ENCODE measurements around the gene NRARP. TPM values are rescaled to one million over a fixed set of nuclear protein-coding genes. Genes with fewer than 3 reads are reported as not detected.
A peak's percentile ranks its signal among the peaks of the same experiment; 100 is the strongest.

NRARP gene
- polyA plus RNA-seq, 1 donor: 32.4 TPM

- Histone ChIP-seq H3K27ac (ENCODE audit: low read length) (no peak overlapping the region), H3K36me3 (ENCODE audit: control insufficient read depth, insufficient read depth, low read length) (no peaks in the 10 kb centered on the region), H3K4me1 (ENCODE audit: control insufficient read depth, insufficient read depth, low read length) (peaks cover 10% of the 10 kb centered on the region), H3K27me3 (ENCODE audit: control insufficient read depth, insufficient read depth, low read length) (no peaks in the 10 kb centered on the region), H3K9me3 (ENCODE audit: control insufficient read depth, low read depth, low read length) (peaks cover 11% of the 10 kb centered on the region), H3K4me3 (ENCODE audit: low read length) (no peak overlapping the region)
- no CpG with 5 or more reads among the region's 37 CpGs for WGBS (ENCODE audit: insufficient coverage, low lambda C conversion rate)
- no peak for DNase-seq
Measured at GRCh38 chr9:137323531-137324331, 21.7 kb upstream of the NRARP start.

DNA sequence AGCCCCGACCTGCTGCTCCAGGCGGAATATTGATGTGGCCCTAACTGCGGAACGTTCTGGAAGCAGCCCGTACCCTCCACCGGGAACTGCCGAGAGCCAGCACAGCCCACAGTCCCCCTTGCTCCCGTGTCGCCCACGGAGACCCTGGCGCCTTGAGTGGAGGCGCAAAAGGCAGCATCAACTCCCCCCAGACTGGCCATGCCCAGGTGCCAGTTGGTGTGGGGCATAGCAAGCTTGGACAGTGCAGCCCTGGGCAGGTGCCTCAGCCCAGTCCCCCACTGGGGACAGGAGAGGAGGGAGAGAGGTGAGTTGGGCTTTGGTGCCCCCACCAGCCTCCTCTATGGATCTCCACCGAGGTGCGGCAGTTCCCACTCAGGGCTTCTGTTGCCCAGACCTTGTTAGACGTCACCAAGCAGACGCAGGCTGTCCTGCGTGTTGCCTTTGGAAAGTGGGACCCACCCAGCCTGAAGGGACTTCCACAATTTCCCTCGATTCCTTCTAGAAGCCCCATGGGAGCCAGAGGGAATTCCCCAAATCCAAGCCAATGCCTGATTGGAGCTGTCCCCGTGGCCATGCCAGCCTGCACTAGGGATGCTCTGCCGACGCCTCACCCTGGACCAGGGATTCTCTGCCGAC is 19.8 kb upstream of the NRARP start:
- H3K36me3 ChIP-seq (ENCODE audit: control insufficient read depth, insufficient read depth, low read length): no peaks in the 10 kb centered on the region
- H3K27ac ChIP-seq (ENCODE audit: low read length): no peak overlapping the region
- no CpG with 5 or more reads among the region's 22 CpGs for WGBS (ENCODE audit: insufficient coverage, low lambda C conversion rate)
- no peak for DNase-seq
- no peaks in the 10 kb centered on the region for H3K27me3 ChIP-seq (ENCODE audit: control insufficient read depth, insufficient read depth, low read length)
- peaks cover 14% of the 10 kb centered on the region for H3K4me1 ChIP-seq (ENCODE audit: control insufficient read depth, insufficient read depth, low read length)
- H3K9me3 ChIP-seq (ENCODE audit: control insufficient read depth, low read depth, low read length): peaks cover 7% of the 10 kb centered on the region
- no peak overlapping the region for H3K4me3 ChIP-seq (ENCODE audit: low read length)

DNA sequence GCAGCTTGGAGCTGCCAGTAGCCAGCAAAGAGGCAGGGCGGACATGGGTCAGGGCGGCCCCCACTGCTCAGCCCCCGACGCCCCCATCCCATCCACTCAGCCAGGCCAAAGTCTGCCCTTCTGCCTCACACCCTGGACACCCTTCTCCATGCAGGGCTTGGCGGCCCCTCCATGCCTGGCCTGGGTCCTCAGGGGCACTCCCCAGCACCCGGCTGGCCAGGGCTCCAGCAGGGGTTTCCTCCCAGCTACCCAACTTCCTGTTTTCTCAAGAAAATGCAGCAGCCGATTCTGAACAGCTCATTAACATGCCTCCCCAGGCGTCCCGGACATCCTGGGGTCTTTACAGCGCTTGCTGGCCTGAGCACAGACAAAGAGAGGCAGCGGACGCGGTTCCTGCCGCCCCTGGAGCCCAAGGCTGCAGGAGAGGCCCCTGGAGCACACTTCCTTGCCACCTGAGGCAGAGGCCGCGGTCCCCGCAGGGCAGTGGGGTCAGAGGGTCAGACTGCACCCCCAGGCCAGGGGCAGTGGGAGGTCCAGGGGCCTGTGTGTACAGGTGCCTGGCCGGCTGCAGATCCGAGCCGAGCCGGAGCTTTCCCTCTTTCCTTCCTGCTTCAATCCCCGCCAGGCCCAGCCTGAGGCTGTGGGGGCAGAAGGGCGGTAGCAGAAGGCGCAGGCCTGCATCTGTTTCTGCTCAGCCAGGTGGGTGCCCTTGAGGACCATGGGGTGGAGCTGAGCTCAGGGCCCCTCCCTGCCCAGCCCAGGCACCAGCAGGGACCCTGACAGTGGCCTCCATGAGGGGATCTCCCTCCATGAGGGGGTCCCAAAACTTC is 18.7 kb upstream of the NRARP start:
- H3K27ac ChIP-seq (ENCODE audit: low read length): no peak overlapping the region
- H3K4me3 ChIP-seq (ENCODE audit: low read length): no peak overlapping the region
- H3K9me3 ChIP-seq (ENCODE audit: control insufficient read depth, low read depth, low read length): peaks cover 7% of the 10 kb centered on the region
- H3K27me3 ChIP-seq (ENCODE audit: control insufficient read depth, insufficient read depth, low read length): no peaks in the 10 kb centered on the region
- no peaks in the 10 kb centered on the region for H3K36me3 ChIP-seq (ENCODE audit: control insufficient read depth, insufficient read depth, low read length)
- H3K4me1 ChIP-seq (ENCODE audit: control insufficient read depth, insufficient read depth, low read length): peaks cover 19% of the 10 kb centered on the region
- WGBS (ENCODE audit: insufficient coverage, low lambda C conversion rate): no CpG with 5 or more reads among the region's 24 CpGs
- DNase-seq: no peak

GRCh38 chr9:137319739-137320551 is 17.9 kb upstream of the NRARP start:
- no peak for DNase-seq

GRCh38 chr9:137319011-137319738 is 17.1 kb upstream of the NRARP start:
- no peak overlapping the region for H3K27ac ChIP-seq (ENCODE audit: low read length)
- no CpG with 5 or more reads among the region's 26 CpGs for WGBS (ENCODE audit: insufficient coverage, low lambda C conversion rate)
- H3K27me3 ChIP-seq (ENCODE audit: control insufficient read depth, insufficient read depth, low read length): no peaks in the 10 kb centered on the region
- peaks cover 11% of the 10 kb centered on the region for H3K9me3 ChIP-seq (ENCODE audit: control insufficient read depth, low read depth, low read length)
- peaks cover 35% of the 10 kb centered on the region for H3K4me1 ChIP-seq (ENCODE audit: control insufficient read depth, insufficient read depth, low read length)
- H3K36me3 ChIP-seq (ENCODE audit: control insufficient read depth, insufficient read depth, low read length): no peaks in the 10 kb centered on the region
- DNase-seq: no peak
- H3K4me3 ChIP-seq (ENCODE audit: low read length): no peak overlapping the region

More at GRCh38 chr9:137319739-137320551, 17.9 kb upstream of the NRARP start:
- H3K36me3 ChIP-seq (ENCODE audit: control insufficient read depth, insufficient read depth, low read length): no peaks in the 10 kb centered on the region
- no peak overlapping the region for H3K4me3 ChIP-seq (ENCODE audit: low read length)
- WGBS (ENCODE audit: insufficient coverage, low lambda C conversion rate): no CpG with 5 or more reads among the region's 22 CpGs
- H3K9me3 ChIP-seq (ENCODE audit: control insufficient read depth, low read depth, low read length): peaks cover 11% of the 10 kb centered on the region
- no peaks in the 10 kb centered on the region for H3K27me3 ChIP-seq (ENCODE audit: control insufficient read depth, insufficient read depth, low read length)
- no peak overlapping the region for H3K27ac ChIP-seq (ENCODE audit: low read length)
- H3K4me1 ChIP-seq (ENCODE audit: control insufficient read depth, insufficient read depth, low read length): peaks cover 28% of the 10 kb centered on the region

GRCh38 chr9:137318602-137319001 is 16.5 kb upstream of the NRARP start:
- Histone ChIP-seq H3K36me3 (ENCODE audit: control insufficient read depth, insufficient read depth, low read length) (no peaks in the 10 kb centered on the region), H3K27me3 (ENCODE audit: control insufficient read depth, insufficient read depth, low read length) (no peaks in the 10 kb centered on the region), H3K4me3 (ENCODE audit: low read length) (no peak overlapping the region), H3K27ac (ENCODE audit: low read length) (no peak overlapping the region), H3K9me3 (ENCODE audit: control insufficient read depth, low read depth, low read length) (peaks cover 7% of the 10 kb centered on the region), H3K4me1 (ENCODE audit: control insufficient read depth, insufficient read depth, low read length) (peaks cover 41% of the 10 kb centered on the region)
- DNase-seq: no peak
- WGBS (ENCODE audit: insufficient coverage, low lambda C conversion rate): no CpG with 5 or more reads among the region's 18 CpGs

GRCh38 chr9:137317718-137318511 is 15.8 kb upstream of the NRARP start:
- Histone ChIP-seq H3K36me3 (ENCODE audit: control insufficient read depth, insufficient read depth, low read length) (no peaks in the 10 kb centered on the region), H3K9me3 (ENCODE audit: control insufficient read depth, low read depth, low read length) (peaks cover 4% of the 10 kb centered on the region), H3K27me3 (ENCODE audit: control insufficient read depth, insufficient read depth, low read length) (no peaks in the 10 kb centered on the region), H3K4me3 (ENCODE audit: low read length) (no peak overlapping the region), H3K27ac (ENCODE audit: low read length) (no peak overlapping the region), H3K4me1 (ENCODE audit: control insufficient read depth, insufficient read depth, low read length) (peaks cover 46% of the 10 kb centered on the region)
- no CpG with 5 or more reads among the region's 24 CpGs for WGBS (ENCODE audit: insufficient coverage, low lambda C conversion rate)
- no peak for DNase-seq

DNA sequence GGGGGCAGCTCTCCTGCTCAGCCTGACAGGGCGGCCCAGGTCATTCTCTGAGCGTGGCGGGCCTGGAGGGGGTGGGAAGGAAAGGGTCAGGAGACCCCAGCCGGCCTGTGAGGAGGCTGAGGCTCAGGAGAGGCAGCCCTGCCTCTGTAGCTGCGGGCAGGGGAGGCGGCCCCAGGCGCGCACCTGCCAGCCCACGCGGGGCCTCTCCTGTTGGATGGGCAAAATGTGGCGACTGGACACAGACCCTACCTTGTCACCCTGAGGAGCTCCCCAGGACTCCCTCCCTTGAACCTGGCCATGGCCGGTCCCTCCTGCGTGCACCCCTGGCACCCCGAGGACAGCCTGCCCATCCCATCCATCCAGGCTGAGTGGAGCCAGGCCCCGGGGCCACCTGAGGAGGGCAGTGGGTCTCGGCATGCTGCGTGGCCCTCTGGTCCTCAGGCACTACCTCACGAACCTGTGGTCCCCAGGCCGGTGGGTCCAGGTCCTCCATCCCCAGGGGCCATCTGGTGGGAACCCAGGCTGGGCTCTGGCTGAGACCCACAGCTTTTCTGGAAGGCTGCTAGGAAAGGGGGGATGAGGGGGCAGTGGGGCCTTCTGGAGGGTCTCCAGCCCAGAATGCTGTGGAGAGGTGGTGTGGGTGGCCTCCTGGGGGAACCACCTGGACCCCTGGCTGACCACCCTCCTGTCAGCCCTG is 15.1 kb upstream of the NRARP start:
- H3K27ac ChIP-seq (ENCODE audit: low read length): peak overlapping the region; percentile 47

More for the DNA sequence above, 15.1 kb upstream of the NRARP start:
- Histone ChIP-seq H3K4me3 (ENCODE audit: low read length) (no peak overlapping the region), H3K36me3 (ENCODE audit: control insufficient read depth, insufficient read depth, low read length) (no peaks in the 10 kb centered on the region), H3K9me3 (ENCODE audit: control insufficient read depth, low read depth, low read length) (peaks cover 4% of the 10 kb centered on the region), H3K27me3 (ENCODE audit: control insufficient read depth, insufficient read depth, low read length) (no peaks in the 10 kb centered on the region), H3K4me1 (ENCODE audit: control insufficient read depth, insufficient read depth, low read length) (peaks cover 53% of the 10 kb centered on the region)
- no peak for DNase-seq
- no CpG with 5 or more reads among the region's 19 CpGs for WGBS (ENCODE audit: insufficient coverage, low lambda C conversion rate)
